HepG2 (cell line): ENCODE results near the gene TJP3. TPM values are rescaled to one million over a fixed set of nuclear protein-coding genes. Genes with fewer than 3 reads are reported as not detected.
A peak's percentile ranks its signal among the peaks of the same experiment; 100 is the strongest.

Experiments used
- ATAC-seq: fragments of 200-7000 bp; cut with Tn5 transposase; 3 replicates; pipeline ENCODE4 v1.9.1; 2020; ENCODE audit warnings: mild to moderate bottlenecking, moderate library complexity
- BruUV-seq: library from RNA; stranded (reverse); fragments of 400-500 nt; replicated peaks from 2 replicates; lab custom pipeline; 2021; lab: Mats Ljungman, UMichigan
- CTCF ChIA-PET: fragments of 300-600 bp; formaldehyde crosslinking; extraction: SDS; loops from one replicate; lab custom pipeline; 2021; ENCODE audit warnings: low total read pairs, inconsistent platforms, low intra/inter-chr PET ratio; lab: Yijun Ruan, JAX
- POLR2A ChIA-PET: fragments of 350-600 bp; sonication (Branson Sonifier 250); formaldehyde crosslinking; loops from one replicate; lab custom pipeline; 2020; ENCODE audit warnings: antibody characterized with exemption, inconsistent platforms; lab: Yijun Ruan, JAX
- DNase-seq: peaks from one replicate; pipeline ENCODE4 v3.0.0-alpha.2; 2015; ENCODE audit warnings: low spot score
- FAIRE-seq: peaks from 3 replicates; lab custom pipeline; 2011; peaks lifted over from hg19 to GRCh38; lab: Jason Lieb, UNC
- H2AFZ ChIP-seq: one replicate; pipeline ENCODE4 v1.6.1; 2011; ENCODE audit warnings: low read length, inconsistent platforms
- H3K27ac ChIP-seq: fragments of 300-600 bp; 3 replicates; pipeline ENCODE4 v1.8.0; 2011; ENCODE audit warnings: mixed run types, mild to moderate bottlenecking, mixed read lengths, low read length, inconsistent platforms; ENCODE audit not compliant: insufficient read depth; ENCODE audit errors: extremely low read length
- H3K27me3 ChIP-seq, 2 experiments: fragments of 200-600 bp in 1 of 2; 2 replicates in 1 of 2; 3 replicates in 1 of 2; pipeline versions ENCODE4 v1.6.0 to v1.8.0; 2011; ENCODE audit warnings: low read length in 2 of 2, mild to moderate bottlenecking in 2 of 2, moderate library complexity in 2 of 2, inconsistent platforms in 1 of 2; ENCODE audit not compliant: insufficient read depth in 2 of 2, control insufficient read depth in 1 of 2
- H3K36me3 ChIP-seq, 2 experiments: fragments of 200-600 bp in 1 of 2; replicated peaks in 1 of 2; 2 replicates in 1 of 2; 3 replicates in 1 of 2; pipeline versions ENCODE4 v1.5.1 to v1.8.0; 2011; ENCODE audit warnings: low read length in 2 of 2, inconsistent platforms in 1 of 2; ENCODE audit not compliant: insufficient read depth in 2 of 2, control insufficient read depth in 1 of 2
- H3K4me1 ChIP-seq: 2 replicates; pipeline ENCODE4 v1.5.1; 2012; ENCODE audit warnings: low read length, inconsistent platforms; ENCODE audit not compliant: insufficient read depth
- H3K4me2 ChIP-seq: 2 replicates; pipeline ENCODE4 v1.6.0; 2011; ENCODE audit warnings: low read depth, low read length, inconsistent platforms
- H3K4me3 ChIP-seq, 3 experiments: fragments of 200-600 bp in 1 of 3; sonication (generic), shearing (Covaris generic) in 1 of 3; replicated peaks in 1 of 3; 2 replicates each; pipeline ENCODE4 v1.5.1; 2011 to 2016; ENCODE audit warnings: low read length in 3 of 3, inconsistent platforms in 2 of 3, low read depth in 2 of 3, mild to moderate bottlenecking in 2 of 3, control low read depth in 1 of 3, mixed read lengths in 1 of 3; ENCODE audit not compliant: insufficient read depth in 1 of 3
- H3K79me2 ChIP-seq: one replicate; pipeline ENCODE4 v1.6.1; 2011; ENCODE audit warnings: low read length, inconsistent platforms; ENCODE audit not compliant: insufficient read depth
- H3K9ac ChIP-seq: 2 replicates; pipeline ENCODE4 v1.6.0; 2011; ENCODE audit warnings: mild to moderate bottlenecking, low read depth, low read length, inconsistent platforms; ENCODE audit not compliant: insufficient read depth
- H3K9me3 ChIP-seq: 2 replicates; pipeline ENCODE4 v1.5.1; 2012; ENCODE audit warnings: mild to moderate bottlenecking, low read length
- H4K20me1 ChIP-seq: 2 replicates; pipeline ENCODE4 v1.6.0; 2011; ENCODE audit warnings: inconsistent platforms, mild to moderate bottlenecking, low read length, moderate library complexity; ENCODE audit not compliant: insufficient read depth
- ATF1 ChIP-seq: IDR thresholded peaks from 2 replicates; pipeline ENCODE4 v1.6.1; 2016; ENCODE audit warnings: mild to moderate bottlenecking, control low read depth
- CBX1 ChIP-seq: IDR thresholded peaks from one replicate; pipeline ENCODE4 v1.6.1; 2016; ENCODE audit warnings: antibody characterized with exemption, low read depth
- CCAR2 ChIP-seq: fragments of 200-400 bp; formaldehyde crosslinking; optimal IDR thresholded peaks from 2 replicates; pipeline ENCODE3; 2018; ENCODE audit warnings: low read depth, mild to moderate bottlenecking, low read length, moderate library complexity
- ETV6 ChIP-seq: sonication (generic); formaldehyde crosslinking; conservative IDR thresholded peaks from 2 replicates; pipeline ENCODE4 v1.4.0; 2020; ENCODE audit warnings: missing genetic modification reagents
- HNRNPL ChIP-seq: fragments of 200-400 bp; formaldehyde crosslinking; IDR thresholded peaks from 2 replicates; pipeline ENCODE4 v1.6.1; 2017; ENCODE audit warnings: mild to moderate bottlenecking, low read depth, low read length
- IKZF1 ChIP-seq: fragments of 450-650 bp; IDR thresholded peaks from 2 replicates; pipeline ENCODE4 v1.7.1; 2016
- MTA1 ChIP-seq: sonication (generic); formaldehyde crosslinking; IDR thresholded peaks from 2 replicates; pipeline ENCODE4 v1.4.0; 2020; ENCODE audit warnings: missing genetic modification reagents, mild to moderate bottlenecking, borderline replicate concordance
- NAIF1 ChIP-seq: sonication (generic); formaldehyde crosslinking; IDR thresholded peaks from 2 replicates; pipeline ENCODE4 v1.5.0; 2020; ENCODE audit warnings: mild to moderate bottlenecking, missing genetic modification reagents, borderline replicate concordance
- SRSF4 ChIP-seq: fragments of 200-400 bp; formaldehyde crosslinking; IDR thresholded peaks from one replicate; pipeline ENCODE4 v1.6.1; 2018; ENCODE audit warnings: mild to moderate bottlenecking, low read depth, low read length, moderate library complexity; ENCODE audit not compliant: poor library complexity, severe bottlenecking
- SRSF9 ChIP-seq: fragments of 200-400 bp; formaldehyde crosslinking; IDR thresholded peaks from 2 replicates; pipeline ENCODE4 v1.6.1; 2018; ENCODE audit warnings: borderline replicate concordance, mild to moderate bottlenecking, low read depth, low read length; ENCODE audit not compliant: insufficient read depth, poor library complexity, severe bottlenecking
- ZNF788 ChIP-seq: sonication (generic); formaldehyde crosslinking; IDR thresholded peaks from 2 replicates; pipeline ENCODE4 v1.5.0; 2020; ENCODE audit warnings: mild to moderate bottlenecking, missing genetic modification reagents, borderline replicate concordance
- ZNF790 ChIP-seq: sonication (generic); formaldehyde crosslinking; IDR thresholded peaks from 2 replicates; pipeline ENCODE4 v1.8.0; 2022; ENCODE audit warnings: missing genetic modification reagents, mild to moderate bottlenecking, borderline replicate concordance
- WGBS: methylation state at CpG from one replicate; pipeline ENCODE4 v1.1.6; 2017; ENCODE audit warnings: low lambda C conversion rate; 5-methylcytosine and 5-hydroxymethylcytosine counted together
- in situ Hi-C: cut with HindIII; loops from 2 replicates; pipeline ENCODE4 v1.10.0; 2017; ENCODE audit warnings: low pct_unique_long_range_greater_than_20kb; ENCODE audit not compliant: extremely low pct_ligation_motif_present
- intact Hi-C: fragments of 100-400 bp; cut with micrococcal nuclease; formaldehyde crosslinking; loops from one replicate; pipeline ENCODE4 v1.10.0; 2022; ENCODE audit not compliant: unreplicated experiment
- polyA plus RNA-seq, 8 experiments: library from polyadenylated mRNA; depleted of rRNA in 3 of 8; stranded (reverse) in 7 of 8; unstranded in 1 of 8; fragments of >200 nt; fragmentation: Illumina TruSeq in 4 of 8; extraction: Trizol in 4 of 8; gene quantifications; 2 replicates each; pipeline versions ENCODE4 v1.2.1 to v1.2.3, GENCODE V29; 2011 to 2016; ENCODE audit warnings: low read depth in 4 of 8, missing spikeins in 1 of 8, mixed read lengths in 1 of 8; ENCODE audit not compliant: insufficient read depth in 1 of 8
- total RNA-seq, 5 experiments: library from RNA; depleted of rRNA; stranded (reverse); fragments of >200 nt; fragmentation: Illumina TruSeq; extraction: Trizol; gene quantifications; 2 replicates each; pipeline ENCODE4 v1.2.3, GENCODE V29; 2016; ENCODE audit warnings: low read depth in 1 of 5
- TF ChIP-seq, protein P1 (sequence below): sonication (generic); IDR thresholded peaks from 2 replicates; pipeline ENCODE4 v1.6.1; 2016; ENCODE audit warnings: low read depth, borderline replicate concordance
- TF ChIP-seq, protein P2 (sequence below): sonication (generic); formaldehyde crosslinking; IDR thresholded peaks from 2 replicates; pipeline ENCODE4 v1.4.0; 2020; ENCODE audit warnings: mild to moderate bottlenecking, missing genetic modification reagents
- TF ChIP-seq, protein P3 (sequence below): sonication (generic); formaldehyde crosslinking; IDR thresholded peaks from 2 replicates; pipeline ENCODE4 v1.4.0; 2020; ENCODE audit warnings: missing genetic modification reagents
- TF ChIP-seq, protein P4 (sequence below): sonication (generic); formaldehyde crosslinking; IDR thresholded peaks from 2 replicates; pipeline ENCODE4 v1.5.1; 2020; ENCODE audit warnings: missing genetic modification reagents, mild to moderate bottlenecking, borderline replicate concordance

The TJP3 gene
- total and polyA plus RNA-seq, 2 of the 13 experiments (the other 11 are each of a cell fraction or from before 2014, with no cell fraction given): 2.3 to 21.5 TPM

DNA sequence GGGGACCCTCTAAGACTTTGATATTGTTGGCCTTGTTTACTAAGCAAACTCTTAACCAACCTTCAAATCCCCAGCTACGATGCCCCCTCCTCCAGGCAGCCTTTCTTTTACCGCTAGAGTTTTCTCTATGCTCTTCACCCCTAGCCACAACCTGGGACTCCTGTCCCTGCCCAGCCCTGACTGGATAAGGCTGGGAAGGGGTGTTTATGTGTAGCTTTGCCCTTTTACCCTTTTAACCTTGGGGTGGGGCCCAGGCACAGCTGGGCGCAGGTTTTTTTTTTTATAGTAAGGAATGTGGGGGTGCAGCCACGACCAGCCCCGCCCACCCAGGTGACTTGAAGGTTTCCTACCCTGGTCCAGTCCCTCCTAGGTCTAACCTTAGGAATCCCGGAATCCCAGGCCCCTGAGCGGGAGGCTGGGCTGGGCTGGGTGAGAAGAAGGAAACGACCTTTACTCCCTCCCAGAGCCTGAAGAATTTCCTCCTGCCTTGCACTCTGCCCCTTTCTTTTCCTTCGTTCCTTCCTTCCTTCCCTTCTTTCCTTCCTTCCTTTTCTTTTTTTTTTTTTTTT lies 12.2 kb downstream of the TJP3 start:
- POLR2A ChIA-PET: interaction anchor here (1.4 kb wide), 1 partner anchor 12 kb away, joined by 4 read pairs; no protein-coding TSS in a partner anchor
- in situ Hi-C loops (no loop called here), intact Hi-C loops (no loop called here)
- Histone ChIP-seq H3K9me3 (no peaks in the 10 kb centered on the region), H3K9ac (no peak overlapping the region; the same call in 1 of the 2 replicates), H3K27ac (peak overlapping the region; percentile 7), H4K20me1 (no peaks in the 10 kb centered on the region), H3K79me2 (no peaks in the 10 kb centered on the region), H3K4me1 (peaks cover 23% of the 10 kb centered on the region), H3K27me3 (no peaks in the 10 kb centered on the region; a peak in 1 of 5 replicates), H3K4me2 (peak overlapping the region; percentile 37; the same call in 1 of the 2 replicates), H3K36me3 (no peaks in the 10 kb centered on the region), H2AFZ (no peak overlapping the region), H3K4me3 (no peak overlapping the region)
- 17% methylated on average over 9 of the region's 9 CpGs for WGBS
- DNase-seq: no peak
- peak; percentile 59 for ATAC-seq
- no TSS peak for BruUV-seq
- FAIRE-seq: no peak
- CTCF ChIA-PET: no interaction called here
- no peak for TF ChIP-seq ATF1 (CRISPR knock-in tag)
- no peak for TF ChIP-seq SRSF9
- no peak for TF ChIP-seq ZNF788 (CRISPR knock-in tag)
- TF ChIP-seq, protein P1, sequence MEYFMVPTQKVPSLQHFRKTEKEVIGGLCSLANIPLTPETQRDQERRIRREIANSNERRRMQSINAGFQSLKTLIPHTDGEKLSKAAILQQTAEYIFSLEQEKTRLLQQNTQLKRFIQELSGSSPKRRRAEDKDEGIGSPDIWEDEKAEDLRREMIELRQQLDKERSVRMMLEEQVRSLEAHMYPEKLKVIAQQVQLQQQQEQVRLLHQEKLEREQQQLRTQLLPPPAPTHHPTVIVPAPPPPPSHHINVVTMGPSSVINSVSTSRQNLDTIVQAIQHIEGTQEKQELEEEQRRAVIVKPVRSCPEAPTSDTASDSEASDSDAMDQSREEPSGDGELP: peak; percentile 66; the same call in 1 of the 2 replicates
- no peak for TF ChIP-seq ETV6 (CRISPR knock-in tag)
- TF ChIP-seq CCAR2: no peak
- no peak for TF ChIP-seq SRSF4
- TF ChIP-seq, protein P2, sequence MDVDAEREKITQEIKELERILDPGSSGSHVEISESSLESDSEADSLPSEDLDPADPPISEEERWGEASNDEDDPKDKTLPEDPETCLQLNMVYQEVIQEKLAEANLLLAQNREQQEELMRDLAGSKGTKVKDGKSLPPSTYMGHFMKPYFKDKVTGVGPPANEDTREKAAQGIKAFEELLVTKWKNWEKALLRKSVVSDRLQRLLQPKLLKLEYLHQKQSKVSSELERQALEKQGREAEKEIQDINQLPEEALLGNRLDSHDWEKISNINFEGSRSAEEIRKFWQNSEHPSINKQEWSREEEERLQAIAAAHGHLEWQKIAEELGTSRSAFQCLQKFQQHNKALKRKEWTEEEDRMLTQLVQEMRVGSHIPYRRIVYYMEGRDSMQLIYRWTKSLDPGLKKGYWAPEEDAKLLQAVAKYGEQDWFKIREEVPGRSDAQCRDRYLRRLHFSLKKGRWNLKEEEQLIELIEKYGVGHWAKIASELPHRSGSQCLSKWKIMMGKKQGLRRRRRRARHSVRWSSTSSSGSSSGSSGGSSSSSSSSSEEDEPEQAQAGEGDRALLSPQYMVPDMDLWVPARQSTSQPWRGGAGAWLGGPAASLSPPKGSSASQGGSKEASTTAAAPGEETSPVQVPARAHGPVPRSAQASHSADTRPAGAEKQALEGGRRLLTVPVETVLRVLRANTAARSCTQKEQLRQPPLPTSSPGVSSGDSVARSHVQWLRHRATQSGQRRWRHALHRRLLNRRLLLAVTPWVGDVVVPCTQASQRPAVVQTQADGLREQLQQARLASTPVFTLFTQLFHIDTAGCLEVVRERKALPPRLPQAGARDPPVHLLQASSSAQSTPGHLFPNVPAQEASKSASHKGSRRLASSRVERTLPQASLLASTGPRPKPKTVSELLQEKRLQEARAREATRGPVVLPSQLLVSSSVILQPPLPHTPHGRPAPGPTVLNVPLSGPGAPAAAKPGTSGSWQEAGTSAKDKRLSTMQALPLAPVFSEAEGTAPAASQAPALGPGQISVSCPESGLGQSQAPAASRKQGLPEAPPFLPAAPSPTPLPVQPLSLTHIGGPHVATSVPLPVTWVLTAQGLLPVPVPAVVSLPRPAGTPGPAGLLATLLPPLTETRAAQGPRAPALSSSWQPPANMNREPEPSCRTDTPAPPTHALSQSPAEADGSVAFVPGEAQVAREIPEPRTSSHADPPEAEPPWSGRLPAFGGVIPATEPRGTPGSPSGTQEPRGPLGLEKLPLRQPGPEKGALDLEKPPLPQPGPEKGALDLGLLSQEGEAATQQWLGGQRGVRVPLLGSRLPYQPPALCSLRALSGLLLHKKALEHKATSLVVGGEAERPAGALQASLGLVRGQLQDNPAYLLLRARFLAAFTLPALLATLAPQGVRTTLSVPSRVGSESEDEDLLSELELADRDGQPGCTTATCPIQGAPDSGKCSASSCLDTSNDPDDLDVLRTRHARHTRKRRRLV (CRISPR knock-in tag): no peak
- TF ChIP-seq NAIF1 (CRISPR knock-in tag): no peak
- TF ChIP-seq IKZF1: no peak
- TF ChIP-seq ZNF790 (CRISPR knock-in tag): no peak
- no peak for TF ChIP-seq HNRNPL
- TF ChIP-seq, protein P3, sequence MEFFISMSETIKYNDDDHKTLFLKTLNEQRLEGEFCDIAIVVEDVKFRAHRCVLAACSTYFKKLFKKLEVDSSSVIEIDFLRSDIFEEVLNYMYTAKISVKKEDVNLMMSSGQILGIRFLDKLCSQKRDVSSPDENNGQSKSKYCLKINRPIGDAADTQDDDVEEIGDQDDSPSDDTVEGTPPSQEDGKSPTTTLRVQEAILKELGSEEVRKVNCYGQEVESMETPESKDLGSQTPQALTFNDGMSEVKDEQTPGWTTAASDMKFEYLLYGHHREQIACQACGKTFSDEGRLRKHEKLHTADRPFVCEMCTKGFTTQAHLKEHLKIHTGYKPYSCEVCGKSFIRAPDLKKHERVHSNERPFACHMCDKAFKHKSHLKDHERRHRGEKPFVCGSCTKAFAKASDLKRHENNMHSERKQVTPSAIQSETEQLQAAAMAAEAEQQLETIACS (CRISPR knock-in tag): no peak
- TF ChIP-seq, protein P4, sequence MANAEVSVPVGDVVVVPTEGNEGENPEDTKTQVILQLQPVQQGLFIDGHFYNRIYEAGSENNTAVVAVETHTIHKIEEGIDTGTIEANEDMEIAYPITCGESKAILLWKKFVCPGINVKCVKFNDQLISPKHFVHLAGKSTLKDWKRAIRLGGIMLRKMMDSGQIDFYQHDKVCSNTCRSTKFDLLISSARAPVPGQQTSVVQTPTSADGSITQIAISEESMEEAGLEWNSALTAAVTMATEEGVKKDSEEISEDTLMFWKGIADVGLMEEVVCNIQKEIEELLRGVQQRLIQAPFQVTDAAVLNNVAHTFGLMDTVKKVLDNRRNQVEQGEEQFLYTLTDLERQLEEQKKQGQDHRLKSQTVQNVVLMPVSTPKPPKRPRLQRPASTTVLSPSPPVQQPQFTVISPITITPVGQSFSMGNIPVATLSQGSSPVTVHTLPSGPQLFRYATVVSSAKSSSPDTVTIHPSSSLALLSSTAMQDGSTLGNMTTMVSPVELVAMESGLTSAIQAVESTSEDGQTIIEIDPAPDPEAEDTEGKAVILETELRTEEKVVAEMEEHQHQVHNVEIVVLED (CRISPR knock-in tag): no peak
- TF ChIP-seq MTA1 (CRISPR knock-in tag): no peak
- no peak for TF ChIP-seq CBX1
